ENCODE data around the gene STRN3.
A peak's percentile ranks its signal among the peaks of the same experiment; 100 is the strongest.
"Not testable (repeated sequence)": the region's sequence is repeated elsewhere in the genome, so short reads cannot be mapped to it uniquely, and the experiment has no call there.

Gene STRN3

GRCh38 chr14:30996892-30997659 lies 29.1 kb downstream of the STRN3 start:
- FAIRE-seq (no peak), DNase-seq (ENCODE audit: insufficient read length) (no peak)
- no peak for TF ChIP-seq TAF1 (IDR thresholded peaks at IDR 0.05; ENCODE audit: borderline replicate concordance, low read depth, low read length)

GRCh38 chr14:30995689-30996088 lies 30.5 kb downstream of the STRN3 start:
- DNase-seq (ENCODE audit: insufficient read length): no peak
- no peak for FAIRE-seq
- no peak for TF ChIP-seq TAF1 (IDR thresholded peaks at IDR 0.05; ENCODE audit: borderline replicate concordance, low read depth, low read length)
- TF ChIP-seq POLR2A (IDR thresholded peaks at IDR 0.05; ENCODE audit: low read depth, low read length): no peak
- TF ChIP-seq POLR2AphosphoS5 (IDR thresholded peaks at IDR 0.05; ENCODE audit: low read depth, low read length): no peak

- DNase-seq (ENCODE audit: insufficient read length) (no peak), FAIRE-seq (no peak)
- TF ChIP-seq POLR2A (IDR thresholded peaks at IDR 0.05; ENCODE audit: low read depth, low read length): no peak
- no peak for TF ChIP-seq POLR2AphosphoS5 (IDR thresholded peaks at IDR 0.05; ENCODE audit: low read depth, low read length)
- no peak for TF ChIP-seq TAF1 (IDR thresholded peaks at IDR 0.05; ENCODE audit: borderline replicate concordance, low read depth, low read length)
Observed at GRCh38 chr14:30994681-30995620, 31.2 kb downstream of the STRN3 start.

- no peak for FAIRE-seq
- TF ChIP-seq TAF1 (IDR thresholded peaks at IDR 0.05; ENCODE audit: borderline replicate concordance, low read depth, low read length) (no peak), POLR2AphosphoS5 (IDR thresholded peaks at IDR 0.05; ENCODE audit: low read depth, low read length) (no peak), POLR2A (IDR thresholded peaks at IDR 0.05; ENCODE audit: low read depth, low read length) (no peak)
- DNase-seq (ENCODE audit: insufficient read length): no peak
Observed at GRCh38 chr14:30993071-30993470, 33.1 kb downstream of the STRN3 start.

GRCh38 chr14:30991408-30991807 lies 34.8 kb downstream of the STRN3 start:
- no peak for TF ChIP-seq POLR2A (IDR thresholded peaks at IDR 0.05; ENCODE audit: low read depth, low read length)
- no peak for TF ChIP-seq TAF1 (IDR thresholded peaks at IDR 0.05; ENCODE audit: borderline replicate concordance, low read depth, low read length)
- no peak for TF ChIP-seq POLR2AphosphoS5 (IDR thresholded peaks at IDR 0.05; ENCODE audit: low read depth, low read length)
- FAIRE-seq: no peak
- DNase-seq (ENCODE audit: insufficient read length): no peak

- FAIRE-seq (peak; percentile 51), DNase-seq (ENCODE audit: insufficient read length) (no peak)
Observed at GRCh38 chr14:30990770-30991169, 35.4 kb downstream of the STRN3 start.

GRCh38 chr14:30988509-30988908 lies 37.7 kb downstream of the STRN3 start:
- DNase-seq (ENCODE audit: insufficient read length) (no peak), FAIRE-seq (no peak)
- TF ChIP-seq POLR2A (IDR thresholded peaks at IDR 0.05; ENCODE audit: low read depth, low read length) (no peak), TAF1 (IDR thresholded peaks at IDR 0.05; ENCODE audit: borderline replicate concordance, low read depth, low read length) (no peak), POLR2AphosphoS5 (IDR thresholded peaks at IDR 0.05; ENCODE audit: low read depth, low read length) (no peak)

More at GRCh38 chr14:30990770-30991169, 35.4 kb downstream of the STRN3 start:
- no peak for TF ChIP-seq TAF1 (IDR thresholded peaks at IDR 0.05; ENCODE audit: borderline replicate concordance, low read depth, low read length)
- no peak for TF ChIP-seq POLR2AphosphoS5 (IDR thresholded peaks at IDR 0.05; ENCODE audit: low read depth, low read length)
- TF ChIP-seq POLR2A (IDR thresholded peaks at IDR 0.05; ENCODE audit: low read depth, low read length): no peak

GRCh38 chr14:30985796-30986195 lies 40.4 kb downstream of the STRN3 start:
- no peak for DNase-seq (ENCODE audit: insufficient read length)
- TF ChIP-seq POLR2AphosphoS5 (IDR thresholded peaks at IDR 0.05; ENCODE audit: low read depth, low read length) (no peak), POLR2A (IDR thresholded peaks at IDR 0.05; ENCODE audit: low read depth, low read length) (no peak), TAF1 (IDR thresholded peaks at IDR 0.05; ENCODE audit: borderline replicate concordance, low read depth, low read length) (no peak)
- no peak for FAIRE-seq

GRCh38 chr14:30983858-30984257 lies 42.3 kb downstream of the STRN3 start:
- FAIRE-seq: no peak
- no peak for DNase-seq (ENCODE audit: insufficient read length)
- TF ChIP-seq TAF1 (IDR thresholded peaks at IDR 0.05; ENCODE audit: borderline replicate concordance, low read depth, low read length) (no peak), POLR2A (IDR thresholded peaks at IDR 0.05; ENCODE audit: low read depth, low read length) (no peak), POLR2AphosphoS5 (IDR thresholded peaks at IDR 0.05; ENCODE audit: low read depth, low read length) (no peak)

- TF ChIP-seq TAF1 (IDR thresholded peaks at IDR 0.05; ENCODE audit: borderline replicate concordance, low read depth, low read length): no peak
- no peak for TF ChIP-seq POLR2A (IDR thresholded peaks at IDR 0.05; ENCODE audit: low read depth, low read length)
- TF ChIP-seq POLR2AphosphoS5 (IDR thresholded peaks at IDR 0.05; ENCODE audit: low read depth, low read length): no peak
- FAIRE-seq (no peak), DNase-seq (ENCODE audit: insufficient read length) (no peak)
Observed at GRCh38 chr14:30982533-30982932, 43.6 kb downstream of the STRN3 start.

- FAIRE-seq (no peak), DNase-seq (ENCODE audit: insufficient read length) (no peak)
- TF ChIP-seq POLR2AphosphoS5 (IDR thresholded peaks at IDR 0.05; ENCODE audit: low read depth, low read length) (no peak), POLR2A (IDR thresholded peaks at IDR 0.05; ENCODE audit: low read depth, low read length) (no peak), TAF1 (IDR thresholded peaks at IDR 0.05; ENCODE audit: borderline replicate concordance, low read depth, low read length) (no peak)
Observed at GRCh38 chr14:30980980-30981379, 45.2 kb downstream of the STRN3 start.

- DNase-seq (ENCODE audit: insufficient read length); FAIRE-seq: not testable (repeated sequence)
Observed at GRCh38 chr14:30980106-30980704, 46.0 kb downstream of the STRN3 start.
